Nephron (organoid): Measurements from ENCODE around the gene ING5.
A peak's percentile ranks its signal among the peaks of the same experiment; 100 is the strongest.
"Not testable (repeated sequence)": the region's sequence is repeated elsewhere in the genome, so short reads cannot be mapped to it uniquely, and the experiment has no call there.

ENCODE experiments used
- H3K27ac Mint-ChIP-seq, 3 experiments: 2 replicates each; pipeline ENCODE4 v1.8.0; 2020; ENCODE audit warnings: mixed read lengths in 3 of 3, mild to moderate bottlenecking in 2 of 3, moderate library complexity in 1 of 3
- H3K27me3 Mint-ChIP-seq: 2 replicates; pipeline ENCODE4 v1.8.0; 2021; ENCODE audit warnings: low read depth, mild to moderate bottlenecking, moderate library complexity, mixed read lengths
- H3K36me3 Mint-ChIP-seq: 2 replicates; pipeline ENCODE4 v1.8.0; 2020; ENCODE audit warnings: low read depth, mixed read lengths
- H3K4me1 Mint-ChIP-seq: 2 replicates; pipeline ENCODE4 v1.8.0; 2020; ENCODE audit warnings: mixed read lengths
- H3K4me3 Mint-ChIP-seq, 3 experiments: 2 replicates each; pipeline ENCODE4 v1.8.0; 2020; ENCODE audit warnings: mild to moderate bottlenecking in 3 of 3, mixed read lengths in 3 of 3, moderate library complexity in 2 of 3
- H3K9me3 Mint-ChIP-seq: 2 replicates; pipeline ENCODE4 v1.8.0; 2020; ENCODE audit warnings: mixed read lengths
- CTCF ChIP-seq, 3 experiments: fragments of 200-600 bp; sonication (generic); IDR thresholded peaks; one replicate each; pipeline ENCODE4 v1.5.0; 2021; ENCODE audit warnings: antibody characterized with exemption in 3 of 3; ENCODE audit not compliant: unreplicated experiment in 3 of 3

Gene ING5

GRCh38 chr2:241728627-241729026 lies 26.8 kb downstream of the ING5 start:
- Mint-ChIP-seq H3K9me3 (peaks cover 6% of the 10 kb centered on the region), H3K27me3 (peaks cover 4% of the 10 kb centered on the region), H3K4me3 (no peak overlapping the region), H3K27ac (no peak overlapping the region), H3K4me1 (peaks cover 7% of the 10 kb centered on the region), H3K36me3 (peaks cover 32% of the 10 kb centered on the region)
- no peak for TF ChIP-seq CTCF (IDR thresholded peaks at IDR 0.05; ENCODE audit: unreplicated experiment in 3 of 3)

DNA sequence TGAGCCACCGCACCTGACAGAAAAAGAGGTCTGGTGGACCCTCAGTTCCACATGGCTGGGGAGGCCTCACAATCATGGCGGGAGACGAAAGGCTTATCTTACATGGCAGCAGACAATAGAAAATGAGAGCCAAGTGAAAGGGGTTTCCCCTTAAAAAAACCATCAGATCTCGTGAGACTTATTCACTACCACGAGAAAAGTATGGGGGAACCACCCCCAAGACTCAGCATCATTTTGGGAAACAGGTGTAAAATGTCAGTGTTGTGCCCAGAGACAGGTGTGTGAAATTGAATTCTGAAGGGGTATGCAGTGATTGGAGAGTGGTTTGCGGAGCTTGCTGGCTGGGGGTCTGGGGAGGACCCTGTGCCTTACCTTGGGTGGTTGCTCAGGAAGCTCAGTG lies 28.0 kb downstream of the ING5 start:
- Mint-ChIP-seq H3K27me3 (peaks cover 4% of the 10 kb centered on the region), H3K27ac (no peak overlapping the region), H3K4me1 (peaks cover 7% of the 10 kb centered on the region), H3K4me3 (no peak overlapping the region), H3K9me3 (peaks cover 3% of the 10 kb centered on the region), H3K36me3 (peaks cover 20% of the 10 kb centered on the region)
- TF ChIP-seq CTCF (IDR thresholded peaks at IDR 0.05; ENCODE audit: unreplicated experiment in 3 of 3) = no peak

DNA sequence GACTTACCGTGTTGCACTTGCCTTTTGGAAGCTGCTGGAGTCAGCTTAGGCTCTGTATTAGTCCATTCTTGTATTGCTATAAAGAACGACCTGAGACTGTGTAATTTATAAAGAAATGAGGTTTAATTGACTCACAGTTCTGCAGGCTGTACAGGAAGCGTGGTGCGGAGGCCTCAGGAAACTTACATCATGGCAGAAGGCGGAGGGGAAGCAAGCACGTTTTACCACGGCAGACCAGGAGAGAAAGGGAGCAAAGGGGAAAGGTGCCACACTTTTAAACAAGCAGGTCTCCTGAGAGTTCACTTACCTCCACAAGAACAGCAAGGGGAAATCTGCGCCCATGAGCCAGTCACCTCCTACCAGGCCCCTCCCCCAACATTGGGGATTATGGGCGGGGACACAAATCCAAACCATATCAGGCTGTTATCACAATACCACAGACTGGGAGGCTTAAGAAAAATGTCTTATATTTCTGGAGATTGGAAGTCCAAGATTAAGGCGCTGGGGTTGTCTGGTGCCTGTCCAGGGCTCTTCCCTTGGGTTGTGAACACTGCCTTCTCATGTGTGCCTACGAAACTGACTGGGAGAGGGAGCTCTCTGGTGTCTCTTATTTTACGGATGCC lies 28.9 kb downstream of the ING5 start:
- H3K27ac Mint-ChIP-seq = no peak overlapping the region
- peak overlapping the region in 1 of 3 experiments; percentile 37 for H3K4me3 Mint-ChIP-seq

GRCh38 chr2:241732513-241733186 lies 30.8 kb downstream of the ING5 start:
- peak overlapping the region in 1 of 3 experiments; percentile 21 for H3K27ac Mint-ChIP-seq
- peak overlapping the region; percentile 74 to 78 (median 75) for H3K4me3 Mint-ChIP-seq
- peak; percentile 66 to 76 (median 69) for TF ChIP-seq CTCF (IDR thresholded peaks at IDR 0.05; ENCODE audit: unreplicated experiment in 3 of 3)
- not testable (repeated sequence) for H3K36me3 Mint-ChIP-seq, H3K27me3 Mint-ChIP-seq, H3K9me3 Mint-ChIP-seq, H3K4me1 Mint-ChIP-seq

More for the DNA sequence above, 28.9 kb downstream of the ING5 start:
- H3K27me3 Mint-ChIP-seq = peaks cover 4% of the 10 kb centered on the region
- peaks cover 13% of the 10 kb centered on the region for H3K36me3 Mint-ChIP-seq
- peaks cover 7% of the 10 kb centered on the region for H3K4me1 Mint-ChIP-seq
- H3K9me3 Mint-ChIP-seq = peaks cover under 1% of the 10 kb centered on the region
- no peak for TF ChIP-seq CTCF (IDR thresholded peaks at IDR 0.05; ENCODE audit: unreplicated experiment in 3 of 3)

GRCh38 chr2:241733391-241734207 lies 31.8 kb downstream of the ING5 start:
- Mint-ChIP-seq H3K4me3 (peak overlapping the region; percentile 74 to 78 (median 75)), H3K9me3 (no peaks in the 10 kb centered on the region), H3K27me3 (peaks cover 4% of the 10 kb centered on the region), H3K36me3 (peaks cover 5% of the 10 kb centered on the region), H3K4me1 (peaks cover 7% of the 10 kb centered on the region), H3K27ac (no peak overlapping the region)
- no peak for TF ChIP-seq CTCF (IDR thresholded peaks at IDR 0.05; ENCODE audit: unreplicated experiment in 3 of 3)
